Smooth muscle cell (in vitro differentiated cells): ENCODE results near the gene OR2F2. TPM values are rescaled to one million over a fixed set of nuclear protein-coding genes. Genes with fewer than 3 reads are reported as not detected.

ENCODE experiments used
- DNase-seq: peaks from one replicate; lab custom pipeline; 2025; ENCODE audit not compliant: unreplicated experiment; lab: John Stamatoyannopoulos, UW
- H2AFZ ChIP-seq: fragments of 200-600 bp; sonication (generic); 2 replicates; pipeline ENCODE4 v1.6.0; 2016; ENCODE audit warnings: antibody characterized with exemption, low read depth, mild to moderate bottlenecking
- H3F3A ChIP-seq: fragments of 200-600 bp; sonication (generic); 2 replicates; pipeline ENCODE4 v1.6.0; 2017; ENCODE audit warnings: antibody characterized with exemption, low read depth
- H3K27ac ChIP-seq: fragments of 200-600 bp; sonication (generic); 2 replicates; pipeline ENCODE4 v1.5.1; 2016; ENCODE audit warnings: low read depth, mild to moderate bottlenecking
- H3K27me3 ChIP-seq: fragments of 200-600 bp; sonication (generic); 2 replicates; pipeline ENCODE4 v1.6.1; 2016; ENCODE audit warnings: low read depth, mild to moderate bottlenecking
- H3K36me3 ChIP-seq: fragments of 200-600 bp; sonication (generic); 2 replicates; pipeline ENCODE4 v1.5.1; 2016; ENCODE audit warnings: low read depth
- H3K4me1 ChIP-seq: fragments of 200-600 bp; sonication (generic); 2 replicates; pipeline ENCODE4 v1.5.1; 2016; ENCODE audit warnings: low read depth
- H3K4me2 ChIP-seq: fragments of 200-600 bp; sonication (generic); 2 replicates; pipeline ENCODE4 v1.6.0; 2016; ENCODE audit warnings: mild to moderate bottlenecking
- H3K4me3 ChIP-seq: fragments of 200-600 bp; sonication (generic); 2 replicates; pipeline ENCODE4 v1.5.1; 2016; ENCODE audit warnings: mild to moderate bottlenecking
- H3K79me2 ChIP-seq: fragments of 200-600 bp; sonication (generic); 2 replicates; pipeline ENCODE4 v1.6.0; 2016; ENCODE audit warnings: low read depth, mild to moderate bottlenecking
- H3K9ac ChIP-seq: fragments of 200-600 bp; sonication (generic); 2 replicates; pipeline ENCODE4 v1.6.0; 2016; ENCODE audit warnings: low read depth
- H3K9me3 ChIP-seq: fragments of 200-600 bp; sonication (generic); replicated peaks from 2 replicates; pipeline ENCODE4 v1.5.1; 2016; ENCODE audit warnings: low read depth
- H4K20me1 ChIP-seq: fragments of 200-600 bp; sonication (generic); 2 replicates; pipeline ENCODE4 v1.6.0; 2016; ENCODE audit warnings: low read depth
- WGBS: methylation state at CpG from one replicate; pipeline ENCODE4 v1.1.7; 2016; ENCODE audit warnings: low lambda C conversion rate; 5-methylcytosine and 5-hydroxymethylcytosine counted together
- polyA plus RNA-seq: library from polyadenylated mRNA; unstranded; fragments of >200 nt; fragmentation: Nextera tagmentation; extraction: Ambion mirVana; gene quantifications from 2 replicates; pipeline ENCODE4 v1.2.1, GENCODE V29; 2016
- total RNA-seq: library from RNA; depleted of rRNA; stranded (reverse); fragments of >200 nt; gene quantifications from 2 replicates; pipeline ENCODE4 v1.2.3, GENCODE V29; 2014
- TF ChIP-seq, protein P1 (sequence below): fragments of 200-600 bp; sonication (generic); IDR thresholded peaks from 2 replicates; pipeline ENCODE4 v1.5.1; 2017; ENCODE audit warnings: borderline replicate concordance, mild to moderate bottlenecking, antibody characterized with exemption; ENCODE audit not compliant: insufficient read depth, poor library complexity, severe bottlenecking

The OR2F2 gene
- total and polyA plus RNA-seq, 2 experiments from 2014 or later: not detected

DNA sequence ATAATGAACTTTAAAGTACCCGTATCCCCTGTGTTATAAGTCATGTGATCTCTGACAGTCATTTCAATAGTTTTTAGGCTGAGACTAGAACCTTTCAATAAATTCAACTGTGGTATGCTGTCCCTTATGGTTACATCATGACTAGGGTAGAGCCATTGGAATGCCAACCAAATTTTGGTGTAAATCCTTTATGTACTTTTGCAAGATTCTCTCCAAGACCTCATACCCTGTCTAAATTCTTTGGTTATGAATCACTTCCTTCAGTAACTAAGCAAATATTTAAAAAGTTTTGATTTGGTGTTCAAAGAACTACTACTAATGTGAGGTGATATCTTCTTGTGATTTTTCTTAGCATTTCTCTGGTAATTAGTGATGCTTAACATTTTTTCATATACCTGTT, 44.3 kb downstream of the OR2F2 start:
- no peaks in the 10 kb centered on the region for H3K4me1 ChIP-seq
- no peaks in the 10 kb centered on the region for H3K36me3 ChIP-seq
- H3K9ac ChIP-seq: no peak overlapping the region
- no peak overlapping the region for H3K4me3 ChIP-seq
- no peaks in the 10 kb centered on the region for H3K27me3 ChIP-seq
- no peaks in the 10 kb centered on the region for H3K79me2 ChIP-seq
- no peak for DNase-seq
- H4K20me1 ChIP-seq: no peaks in the 10 kb centered on the region
- H3K4me2 ChIP-seq: no peak overlapping the region
- WGBS: 89% methylated on average over 1 of the region's 1 CpG
- H3K27ac ChIP-seq: no peak overlapping the region
- no peaks in the 10 kb centered on the region for H3K9me3 ChIP-seq
- H3F3A ChIP-seq: no peaks in the 10 kb centered on the region
- TF ChIP-seq, protein P1, sequence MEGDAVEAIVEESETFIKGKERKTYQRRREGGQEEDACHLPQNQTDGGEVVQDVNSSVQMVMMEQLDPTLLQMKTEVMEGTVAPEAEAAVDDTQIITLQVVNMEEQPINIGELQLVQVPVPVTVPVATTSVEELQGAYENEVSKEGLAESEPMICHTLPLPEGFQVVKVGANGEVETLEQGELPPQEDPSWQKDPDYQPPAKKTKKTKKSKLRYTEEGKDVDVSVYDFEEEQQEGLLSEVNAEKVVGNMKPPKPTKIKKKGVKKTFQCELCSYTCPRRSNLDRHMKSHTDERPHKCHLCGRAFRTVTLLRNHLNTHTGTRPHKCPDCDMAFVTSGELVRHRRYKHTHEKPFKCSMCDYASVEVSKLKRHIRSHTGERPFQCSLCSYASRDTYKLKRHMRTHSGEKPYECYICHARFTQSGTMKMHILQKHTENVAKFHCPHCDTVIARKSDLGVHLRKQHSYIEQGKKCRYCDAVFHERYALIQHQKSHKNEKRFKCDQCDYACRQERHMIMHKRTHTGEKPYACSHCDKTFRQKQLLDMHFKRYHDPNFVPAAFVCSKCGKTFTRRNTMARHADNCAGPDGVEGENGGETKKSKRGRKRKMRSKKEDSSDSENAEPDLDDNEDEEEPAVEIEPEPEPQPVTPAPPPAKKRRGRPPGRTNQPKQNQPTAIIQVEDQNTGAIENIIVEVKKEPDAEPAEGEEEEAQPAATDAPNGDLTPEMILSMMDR: no peak
- no peak overlapping the region for H2AFZ ChIP-seq

DNA sequence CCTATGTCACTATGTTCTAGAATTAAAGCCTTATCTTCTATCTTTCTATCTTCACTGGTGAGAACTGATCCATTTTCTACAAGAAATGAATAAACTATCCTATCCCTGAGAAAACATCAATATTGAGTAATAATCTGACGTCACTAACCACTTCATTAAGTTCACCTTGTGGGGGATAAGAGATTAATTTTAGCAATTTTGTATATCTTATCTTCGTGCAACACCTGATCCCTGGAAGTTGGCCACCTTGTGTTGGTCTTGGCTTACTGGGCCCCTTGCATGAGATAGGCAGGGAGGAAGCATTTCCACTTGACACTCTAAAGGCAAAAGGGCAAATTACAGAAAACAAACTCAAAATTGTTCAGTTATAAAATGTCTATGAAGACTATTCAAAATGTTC, 45.0 kb downstream of the OR2F2 start:
- 92% methylated on average over 2 of the region's 2 CpGs for WGBS
- TF ChIP-seq, protein P1: no peak
- Histone ChIP-seq H3K4me3 (no peak overlapping the region), H3K27me3 (no peaks in the 10 kb centered on the region), H3K27ac (no peak overlapping the region), H3K4me1 (no peaks in the 10 kb centered on the region), H3K4me2 (no peak overlapping the region), H3K79me2 (no peaks in the 10 kb centered on the region), H4K20me1 (no peaks in the 10 kb centered on the region), H3K9me3 (no peaks in the 10 kb centered on the region), H3K36me3 (no peaks in the 10 kb centered on the region), H3K9ac (no peak overlapping the region), H3F3A (no peaks in the 10 kb centered on the region), H2AFZ (no peak overlapping the region)
- DNase-seq: no peak

DNA sequence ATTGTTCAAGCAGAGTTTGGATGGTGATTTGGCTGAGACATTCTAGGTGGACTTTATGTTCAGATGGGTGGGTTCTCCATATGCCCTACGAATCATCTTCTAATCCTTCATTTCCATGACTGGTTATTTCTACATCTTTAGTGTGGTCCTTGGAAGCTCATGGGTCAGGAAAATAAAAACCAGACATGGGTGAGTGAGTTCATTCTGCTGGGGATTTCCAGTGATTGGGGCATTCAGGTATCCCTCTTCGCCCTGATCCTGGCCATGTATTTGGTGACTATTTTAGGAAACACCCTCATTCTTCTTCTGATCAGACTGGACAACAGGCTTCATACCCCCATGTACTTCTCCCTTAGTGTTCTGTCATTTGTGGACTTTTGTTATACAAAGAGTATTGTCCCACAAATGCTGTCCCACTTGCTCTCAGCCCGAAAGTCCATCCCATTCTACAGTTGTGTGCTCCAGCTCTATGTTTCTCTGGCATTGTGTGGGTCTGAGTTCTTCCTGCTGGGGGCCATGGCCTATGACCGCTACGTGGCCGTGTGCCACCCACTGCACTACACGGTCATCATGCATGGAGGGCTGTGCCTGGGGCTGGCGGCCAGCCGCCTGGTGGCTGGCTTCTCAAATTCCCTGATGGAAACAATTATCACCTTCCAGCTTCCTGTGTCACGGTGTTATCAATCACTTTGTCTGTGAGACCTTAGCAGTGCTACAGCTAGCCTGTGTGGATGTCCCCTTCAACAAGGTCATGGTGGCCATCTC, 45.9 kb downstream of the OR2F2 start:
- Histone ChIP-seq H3K27me3 (no peaks in the 10 kb centered on the region), H2AFZ (no peak overlapping the region), H3K27ac (no peak overlapping the region), H3K4me3 (no peak overlapping the region), H3K4me1 (no peaks in the 10 kb centered on the region), H3K4me2 (no peak overlapping the region), H3K79me2 (no peaks in the 10 kb centered on the region), H4K20me1 (no peaks in the 10 kb centered on the region), H3K9ac (no peak overlapping the region), H3K36me3 (no peaks in the 10 kb centered on the region), H3F3A (no peaks in the 10 kb centered on the region), H3K9me3 (no peaks in the 10 kb centered on the region)
- no peak for DNase-seq
- 92% methylated on average over 10 of the region's 10 CpGs for WGBS
- TF ChIP-seq, protein P1: no peak

DNA sequence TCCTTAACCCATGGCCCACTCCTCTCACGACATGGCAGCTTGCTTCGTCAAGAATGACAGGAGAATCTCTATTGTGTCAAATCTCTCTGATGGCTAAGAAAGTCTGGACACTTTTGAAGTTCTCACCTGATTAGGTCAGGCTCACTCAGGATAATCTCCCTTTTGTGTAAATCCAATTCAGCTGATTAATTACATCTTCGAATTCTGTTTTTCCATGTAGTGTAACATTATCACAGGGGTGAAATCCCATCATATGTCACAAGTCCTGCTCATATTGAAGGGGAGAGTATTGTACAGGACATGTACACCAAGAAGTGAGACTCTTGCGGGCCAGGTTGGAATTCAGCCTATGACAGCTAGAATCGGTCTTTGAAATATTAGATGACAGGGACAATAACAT, 48.9 kb downstream of the OR2F2 start:
- no peak overlapping the region for H3K27ac ChIP-seq

More for the DNA sequence above, 48.9 kb downstream of the OR2F2 start:
- Histone ChIP-seq H3K4me3 (no peak overlapping the region), H3K27me3 (no peaks in the 10 kb centered on the region), H3K4me2 (no peak overlapping the region), H3F3A (no peaks in the 10 kb centered on the region), H2AFZ (no peak overlapping the region), H4K20me1 (no peaks in the 10 kb centered on the region), H3K36me3 (no peaks in the 10 kb centered on the region), H3K9me3 (no peaks in the 10 kb centered on the region), H3K9ac (no peak overlapping the region), H3K79me2 (no peaks in the 10 kb centered on the region), H3K4me1 (no peaks in the 10 kb centered on the region)
- 93% methylated on average over 5 of the region's 5 CpGs for WGBS
- DNase-seq: no peak
- TF ChIP-seq, protein P1: no peak
